ENCODE data around the gene SLC51B. TPM values are rescaled to one million over a fixed set of nuclear protein-coding genes. Genes with fewer than 3 reads are reported as not detected.

The SLC51B gene
- total and polyA plus RNA-seq, 2 of the 4 experiments (the other 2 are of a cell fraction), result not detected

DNA sequence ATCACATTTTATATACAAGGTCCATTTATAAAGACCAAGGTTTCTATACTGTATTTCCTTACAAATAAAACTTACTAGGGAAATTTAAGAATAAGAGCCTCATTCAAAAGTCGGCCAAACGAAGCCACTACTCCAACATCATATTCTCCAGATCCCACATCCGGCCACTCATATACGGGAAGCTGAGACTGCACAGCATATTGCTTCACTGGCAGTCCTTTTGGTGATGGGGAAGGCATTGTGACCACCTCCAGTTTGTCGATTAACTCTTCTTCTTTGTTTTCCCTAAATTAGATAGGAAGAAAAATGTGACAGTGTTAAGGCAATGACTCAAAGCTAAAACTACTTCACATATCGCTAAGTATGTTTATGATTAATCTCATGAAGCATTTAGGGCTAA is 18.4 kb upstream of the SLC51B start:
- Histone ChIP-seq H2AK9ac (replicated peaks; ENCODE audit: low read depth, low read length, poor library complexity) (no peak overlapping the region), H3K14ac (replicated peaks; ENCODE audit: low read depth, low read length) (no peak overlapping the region), H4K5ac (ENCODE audit: low read depth, low read length) (no peak overlapping the region), H4K8ac (ENCODE audit: low read depth in 2 of 2, low read length in 2 of 2) (no peak overlapping the region), H4K20me1 (ENCODE audit: insufficient read depth, low read length) (0 out of 2 replicates have a peak, but pooled peaks cover 8% of the 10 kb centered on the region), H3K9ac (ENCODE audit: low read depth, low read length) (no peak overlapping the region), H2AK5ac (ENCODE audit: low read depth, low read length) (no peak overlapping the region), H3K56ac (ENCODE audit: extremely low read depth, insufficient read depth, low read length) (no peak overlapping the region), H3K79me1 (ENCODE audit: low read depth in 1 of 2, low read length in 2 of 2) (peaks cover 12 to 19% of the 10 kb centered on the region in 2 experiments), H3K4ac (ENCODE audit: low read depth, low read length) (no peak overlapping the region), H3K4me1 (ENCODE audit: control insufficient read depth, insufficient read depth, low read length) (peaks cover 2% of the 10 kb centered on the region; the same call in 1 of the 2 replicates), H2BK15ac (ENCODE audit: low read depth, low read length) (no peak overlapping the region), H3K4me2 (ENCODE audit: low read depth, low read length) (no peak overlapping the region), H2BK5ac (ENCODE audit: low read depth, low read length, poor library complexity, severe bottlenecking) (no peak overlapping the region), H2BK120ac (ENCODE audit: low read depth, low read length) (no peak overlapping the region), H3K23ac (ENCODE audit: low read depth, low read length) (peak overlapping the region; percentile 6; the same call in 1 of the 2 replicates), H3K27me3 (ENCODE audit: control insufficient read depth, insufficient read depth, low read length) (no peaks in the 10 kb centered on the region), H4K91ac (ENCODE audit: insufficient read depth, low read depth, low read length) (no peak overlapping the region), H2AFZ (replicated peaks; ENCODE audit: low read length, poor library complexity) (no peak overlapping the region), H3K27ac (ENCODE audit: insufficient read depth, low read length) (no peak overlapping the region), H2BK20ac (ENCODE audit: low read depth, low read length) (no peak overlapping the region), H3K9me1 (ENCODE audit: insufficient read depth, low read length) (peaks cover 8% of the 10 kb centered on the region; the same call in 1 of the 2 replicates), H3K4me3 (ENCODE audit: insufficient read depth, low read depth, low read length) (no peak overlapping the region), H3K18ac (ENCODE audit: low read depth, low read length) (no peak overlapping the region), H3K9me3 (ENCODE audit: control insufficient read depth, insufficient read depth, low read length) (no peaks in the 10 kb centered on the region), H3K36me3 (ENCODE audit: control insufficient read depth, insufficient read depth, low read length) (peaks cover 11% of the 10 kb centered on the region)
- dilution Hi-C loops (cut with HindIII; ENCODE audit: low sequenced_read_pairs, unreplicated experiment) (no loop called here), intact Hi-C loops (cut with micrococcal nuclease) (loop anchor here (5.0 kb wide), 1 partner anchor 184 kb away; the partner anchor contains the start of gene PLEKHO2), in situ Hi-C loops (cut with MboI; ENCODE audit: low sequenced_read_pairs) (no loop called here)
- TF ChIP-seq RCOR1 (IDR thresholded peaks at IDR 0.05; ENCODE audit: insufficient replicate concordance, low read length) (no peak), MXI1 (IDR thresholded peaks at IDR 0.05; ENCODE audit: borderline replicate concordance, low read depth, low read length) (no peak), FOS (IDR thresholded peaks at IDR 0.05; ENCODE audit: low read depth, low read length) (no peak), MAZ (IDR thresholded peaks at IDR 0.05; ENCODE audit: borderline replicate concordance, low read depth, low read length) (no peak), CEBPB (IDR thresholded peaks at IDR 0.05; ENCODE audit: low read depth, low read length) (no peak), RAD21 (IDR thresholded peaks at IDR 0.05; ENCODE audit: low read length) (no peak), NFE2L2 (IDR thresholded peaks at IDR 0.05; ENCODE audit: low read depth, low read length) (no peak), SMC3 (IDR thresholded peaks at IDR 0.05; ENCODE audit: low read depth, low read length) (no peak), RFX5 (IDR thresholded peaks at IDR 0.05; ENCODE audit: low read depth, low read length) (no peak), MAFK (IDR thresholded peaks at IDR 0.05; ENCODE audit: low read depth, low read length) (no peak), POLR2A (IDR thresholded peaks at IDR 0.05; ENCODE audit: low read depth, low read length) (no peak), CHD1 (IDR thresholded peaks at IDR 0.05; ENCODE audit: low read depth, low read length) (no peak), BHLHE40 (IDR thresholded peaks at IDR 0.05; ENCODE audit: low read depth, low read length) (no peak)
- TF ChIP-seq, protein P1, sequence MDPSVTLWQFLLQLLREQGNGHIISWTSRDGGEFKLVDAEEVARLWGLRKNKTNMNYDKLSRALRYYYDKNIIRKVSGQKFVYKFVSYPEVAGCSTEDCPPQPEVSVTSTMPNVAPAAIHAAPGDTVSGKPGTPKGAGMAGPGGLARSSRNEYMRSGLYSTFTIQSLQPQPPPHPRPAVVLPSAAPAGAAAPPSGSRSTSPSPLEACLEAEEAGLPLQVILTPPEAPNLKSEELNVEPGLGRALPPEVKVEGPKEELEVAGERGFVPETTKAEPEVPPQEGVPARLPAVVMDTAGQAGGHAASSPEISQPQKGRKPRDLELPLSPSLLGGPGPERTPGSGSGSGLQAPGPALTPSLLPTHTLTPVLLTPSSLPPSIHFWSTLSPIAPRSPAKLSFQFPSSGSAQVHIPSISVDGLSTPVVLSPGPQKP (IDR thresholded peaks at IDR 0.05; ENCODE audit: borderline replicate concordance, low read depth, low read length), result no peak
- TF ChIP-seq, protein P2, sequence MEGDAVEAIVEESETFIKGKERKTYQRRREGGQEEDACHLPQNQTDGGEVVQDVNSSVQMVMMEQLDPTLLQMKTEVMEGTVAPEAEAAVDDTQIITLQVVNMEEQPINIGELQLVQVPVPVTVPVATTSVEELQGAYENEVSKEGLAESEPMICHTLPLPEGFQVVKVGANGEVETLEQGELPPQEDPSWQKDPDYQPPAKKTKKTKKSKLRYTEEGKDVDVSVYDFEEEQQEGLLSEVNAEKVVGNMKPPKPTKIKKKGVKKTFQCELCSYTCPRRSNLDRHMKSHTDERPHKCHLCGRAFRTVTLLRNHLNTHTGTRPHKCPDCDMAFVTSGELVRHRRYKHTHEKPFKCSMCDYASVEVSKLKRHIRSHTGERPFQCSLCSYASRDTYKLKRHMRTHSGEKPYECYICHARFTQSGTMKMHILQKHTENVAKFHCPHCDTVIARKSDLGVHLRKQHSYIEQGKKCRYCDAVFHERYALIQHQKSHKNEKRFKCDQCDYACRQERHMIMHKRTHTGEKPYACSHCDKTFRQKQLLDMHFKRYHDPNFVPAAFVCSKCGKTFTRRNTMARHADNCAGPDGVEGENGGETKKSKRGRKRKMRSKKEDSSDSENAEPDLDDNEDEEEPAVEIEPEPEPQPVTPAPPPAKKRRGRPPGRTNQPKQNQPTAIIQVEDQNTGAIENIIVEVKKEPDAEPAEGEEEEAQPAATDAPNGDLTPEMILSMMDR (conservative IDR thresholded peaks at IDR 0.05; ENCODE audit: low read depth, low read length), result no peak
- TF ChIP-seq, protein P3, sequence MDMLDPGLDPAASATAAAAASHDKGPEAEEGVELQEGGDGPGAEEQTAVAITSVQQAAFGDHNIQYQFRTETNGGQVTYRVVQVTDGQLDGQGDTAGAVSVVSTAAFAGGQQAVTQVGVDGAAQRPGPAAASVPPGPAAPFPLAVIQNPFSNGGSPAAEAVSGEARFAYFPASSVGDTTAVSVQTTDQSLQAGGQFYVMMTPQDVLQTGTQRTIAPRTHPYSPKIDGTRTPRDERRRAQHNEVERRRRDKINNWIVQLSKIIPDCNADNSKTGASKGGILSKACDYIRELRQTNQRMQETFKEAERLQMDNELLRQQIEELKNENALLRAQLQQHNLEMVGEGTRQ (IDR thresholded peaks at IDR 0.05; ENCODE audit: low read depth, low read length), result no peak
- no TSS peak for BruUV-seq (replicated peaks)
- CTCF ChIA-PET, result interaction anchor here (0.8 kb wide), 1 partner anchor 57 kb away, joined by 9 read pairs; no protein-coding TSS in a partner anchor
- DNase-seq, result no peak
- no peak for ATAC-seq (ENCODE audit: low read depth)
- WGBS, 2 experiments (ENCODE audit: extremely low coverage in 2 of 2, insufficient read length in 1 of 2), result no CpG with 5 or more reads among the region's 6 CpGs
- POLR2A ChIA-PET (ENCODE audit: unreplicated experiment), result no interaction called here

Measured in IMR-90 (cell line).